ENCODE data around the gene ID3. TPM values are rescaled to one million over a fixed set of nuclear protein-coding genes. Genes with fewer than 3 reads are reported as not detected.

ID3 gene
- total RNA-seq, 4 donors from 2014 or later, result 121 to 224 (median 167) TPM

- TF ChIP-seq POLR2A (IDR thresholded peaks at IDR 0.05) (no peak), CTCF (IDR thresholded peaks at IDR 0.05) (no peak)
- DNase-seq, result no peak
- Histone ChIP-seq H3K4me1 (peaks cover 0 to 60% (median 15%) of the 10 kb centered on the region in 4 donors), H3K9me3 (no peaks in the 10 kb centered on the region), H3K36me3 (no peaks in the 10 kb centered on the region), H3K4me3 (no peak overlapping the region), H3K27me3 (no peaks in the 10 kb centered on the region), H3K27ac (peak overlapping the region; percentile 94 to 98 (median 98))
Observed at GRCh38 chr1:23561813-23562100, 2.5 kb upstream of the ID3 start.

- DNase-seq, result no peak
- Histone ChIP-seq H3K4me1 (peaks cover 0 to 61% (median 17%) of the 10 kb centered on the region in 4 donors), H3K9me3 (no peaks in the 10 kb centered on the region), H3K36me3 (no peaks in the 10 kb centered on the region), H3K4me3 (no peak overlapping the region), H3K27me3 (no peaks in the 10 kb centered on the region), H3K27ac (peak overlapping the region; percentile 94 to 98 (median 98))
- TF ChIP-seq POLR2A (IDR thresholded peaks at IDR 0.05) (no peak), CTCF (IDR thresholded peaks at IDR 0.05) (no peak)
Observed at GRCh38 chr1:23561076-23561812, 1.9 kb upstream of the ID3 start.

GRCh38 chr1:23559985-23560741 is 862 bp upstream of the ID3 start:
- no peaks in the 10 kb centered on the region for H3K9me3 ChIP-seq
- peak overlapping the region; percentile 94 to 98 (median 98) for H3K27ac ChIP-seq
- DNase-seq, result no peak
- no peaks in the 10 kb centered on the region for H3K36me3 ChIP-seq
- TF ChIP-seq POLR2A (IDR thresholded peaks at IDR 0.05) (no peak), CTCF (IDR thresholded peaks at IDR 0.05) (no peak)
- peaks cover 0 to 71% (median 20%) of the 10 kb centered on the region in 4 donors for H3K4me1 ChIP-seq
- no peaks in the 10 kb centered on the region for H3K27me3 ChIP-seq
- peak overlapping the region; percentile 81 to 92 (median 84) for H3K4me3 ChIP-seq

GRCh38 chr1:23558872-23559135 is 497 bp downstream of the ID3 start:
- Histone ChIP-seq H3K27me3 (no peaks in the 10 kb centered on the region), H3K36me3 (no peaks in the 10 kb centered on the region), H3K4me3 (peak overlapping the region; percentile 81 to 92 (median 84)), H3K27ac (peak overlapping the region; percentile 94 to 98 (median 98)), H3K9me3 (no peaks in the 10 kb centered on the region), H3K4me1 (peaks cover 0 to 69% (median 26%) of the 10 kb centered on the region in 4 donors)
- no peak for TF ChIP-seq POLR2A (IDR thresholded peaks at IDR 0.05)
- DNase-seq, result no peak

- DNase-seq, result peak; percentile 44 to 89 (median 88)
- TF ChIP-seq POLR2A (IDR thresholded peaks at IDR 0.05) (peak; percentile 86 to 96), CTCF (IDR thresholded peaks at IDR 0.05) (no peak)
- Histone ChIP-seq H3K27ac (peak overlapping the region; percentile 94 to 98 (median 98)), H3K4me3 (peak overlapping the region; percentile 81 to 92 (median 84)), H3K9me3 (no peaks in the 10 kb centered on the region), H3K4me1 (peaks cover 0 to 69% (median 28%) of the 10 kb centered on the region in 4 donors), H3K27me3 (no peaks in the 10 kb centered on the region), H3K36me3 (no peaks in the 10 kb centered on the region)
Observed at GRCh38 chr1:23558140-23558871, 995 bp downstream of the ID3 start.

Data from Peyer's patch (tissue), 4 donors.